Hindlimb muscle (tissue), 1 donor: ENCODE data around the gene THRSP. TPM values are rescaled to one million over a fixed set of nuclear protein-coding genes. Genes with fewer than 3 reads are reported as not detected.
A peak's percentile ranks its signal among the peaks of the same experiment; 100 is the strongest.
"Not testable (repeated sequence)": the region's sequence is repeated elsewhere in the genome, so short reads cannot be mapped to it uniquely, and the experiment has no call there.

ENCODE experiments used
- DNase-seq: peaks from one replicate; pipeline ENCODE4 v3.0.0-alpha.2; 2013
- polyA plus RNA-seq: library from polyadenylated mRNA; unstranded; fragments of 120-200 nt; gene quantifications from one replicate; pipeline ENCODE4 v1.2.1, GENCODE V29; 2013; ENCODE audit not compliant: insufficient read length

Gene THRSP
- polyA plus RNA-seq, result 1.2 TPM

- no peak for DNase-seq
Measured at GRCh38 chr11:78063440-78064181, at the start of gene THRSP. THRSP (plus strand) TSS chr11:78063861; CDS start chr11:78063882, 21 bp downstream.

- not testable (repeated sequence) for DNase-seq
Measured at GRCh38 chr11:78014937-78015520, 48.6 kb upstream of the THRSP start.

DNA sequence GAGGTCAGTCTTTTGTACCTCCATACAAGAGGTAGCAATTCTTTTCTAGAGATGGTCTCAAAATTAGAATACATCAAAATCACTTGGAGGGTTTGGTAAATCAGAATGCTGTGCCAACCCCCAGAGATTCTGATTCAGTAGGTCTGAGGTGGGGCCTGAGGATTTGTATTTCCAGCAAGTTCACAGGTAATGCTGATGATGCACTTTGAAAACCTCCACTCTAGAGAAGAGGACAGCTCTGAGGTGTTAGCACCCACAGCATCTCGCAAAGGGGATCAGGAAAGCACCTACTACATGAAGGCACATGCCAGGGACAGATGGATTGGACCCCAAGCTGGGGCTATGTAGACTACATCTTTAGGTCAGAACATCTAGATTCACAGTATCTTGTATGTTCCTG lies 47.8 kb upstream of the THRSP start:
- no peak for DNase-seq

- DNase-seq, result no peak
Measured at GRCh38 chr11:78019808-78020207, 43.9 kb upstream of the THRSP start.

GRCh38 chr11:78020246-78020645 lies 43.4 kb upstream of the THRSP start:
- DNase-seq, result no peak

GRCh38 chr11:78021611-78022010 lies 42.0 kb upstream of the THRSP start:
- no peak for DNase-seq

DNA sequence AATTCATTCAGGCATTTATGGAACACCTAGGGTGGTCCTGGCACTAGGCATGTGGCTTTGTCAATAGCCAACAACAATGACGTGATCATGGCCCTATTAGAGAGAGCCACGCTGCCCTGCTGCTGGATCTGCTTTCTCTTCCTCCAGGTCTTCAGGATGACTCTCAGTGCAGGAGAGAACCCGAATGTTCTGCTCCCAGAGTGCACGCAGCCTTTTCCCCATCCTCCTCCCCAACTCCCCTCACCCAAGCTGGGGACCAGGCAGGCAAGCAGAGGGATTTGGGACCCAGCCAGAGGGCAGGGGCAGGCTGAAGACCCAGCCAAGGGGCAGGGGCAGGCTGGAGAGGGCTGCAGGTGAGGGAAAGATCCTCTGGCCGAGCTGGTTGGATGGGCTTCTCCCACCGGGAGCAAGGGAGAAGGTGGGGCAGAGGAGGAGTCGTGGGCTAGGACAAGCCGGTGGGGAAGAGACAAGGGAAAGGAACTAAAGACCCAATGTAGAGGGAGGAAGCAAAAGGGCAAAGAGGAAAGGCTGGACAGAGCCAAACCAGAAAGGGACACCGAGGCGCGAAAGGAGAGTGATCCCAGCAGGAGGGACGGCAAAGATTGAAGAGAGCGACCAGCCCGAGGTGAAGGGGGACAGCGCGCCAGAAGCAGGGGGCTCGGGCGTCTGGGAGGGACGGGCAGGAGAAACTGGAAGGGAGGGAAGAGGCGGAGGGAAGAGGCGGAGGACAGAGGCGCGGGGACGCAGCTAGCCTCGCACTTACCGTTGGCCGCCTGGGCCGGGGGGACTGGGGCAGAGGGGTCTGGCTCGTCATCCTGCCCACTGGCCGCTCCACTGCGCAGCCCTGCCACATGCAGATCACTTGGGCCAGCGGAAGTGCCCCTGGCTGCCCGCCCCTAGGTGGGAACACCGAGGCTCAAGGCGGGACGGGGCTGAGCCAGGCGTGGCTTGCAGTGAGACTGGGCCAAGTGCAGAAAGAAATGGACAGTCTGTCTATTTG lies 41.0 kb upstream of the THRSP start, which contains the start of gene KCTD14:
Gene KCTD14, minus strand, starts transcription at position 880 of the 1,000 bp plus-strand sequence. Its CDS starts 27 bp downstream, at position 853.
- DNase-seq, result no peak

GRCh38 chr11:78023426-78023825 lies 40.2 kb upstream of the THRSP start:
- DNase-seq, result no peak

DNA sequence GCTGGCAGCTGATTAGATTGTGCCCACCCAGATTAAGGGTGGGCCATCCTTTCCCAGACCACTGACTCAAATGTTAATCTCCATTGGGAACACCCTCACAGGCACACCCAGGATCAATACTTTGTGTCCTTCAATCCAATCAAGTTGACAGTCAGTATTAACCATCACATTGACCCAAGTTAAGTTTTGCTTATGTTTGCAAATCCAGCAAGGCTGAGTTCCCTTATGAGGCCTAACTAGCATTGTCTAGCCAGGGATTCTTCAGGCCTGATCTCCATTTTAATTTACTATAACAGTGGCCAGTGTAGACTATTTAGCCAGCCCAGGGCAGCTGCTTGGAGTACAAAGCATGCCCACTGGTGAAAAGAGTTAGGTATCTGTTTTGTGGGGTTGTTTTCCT lies 38.3 kb upstream of the THRSP start:
- DNase-seq, result no peak

- DNase-seq, result no peak
Measured at GRCh38 chr11:78027759-78028158, 35.9 kb upstream of the THRSP start.

GRCh38 chr11:78028423-78028822 lies 35.2 kb upstream of the THRSP start:
- not testable (repeated sequence) for DNase-seq

GRCh38 chr11:78030429-78031325 lies 33.0 kb upstream of the THRSP start:
- peak; percentile 72 for DNase-seq

DNA sequence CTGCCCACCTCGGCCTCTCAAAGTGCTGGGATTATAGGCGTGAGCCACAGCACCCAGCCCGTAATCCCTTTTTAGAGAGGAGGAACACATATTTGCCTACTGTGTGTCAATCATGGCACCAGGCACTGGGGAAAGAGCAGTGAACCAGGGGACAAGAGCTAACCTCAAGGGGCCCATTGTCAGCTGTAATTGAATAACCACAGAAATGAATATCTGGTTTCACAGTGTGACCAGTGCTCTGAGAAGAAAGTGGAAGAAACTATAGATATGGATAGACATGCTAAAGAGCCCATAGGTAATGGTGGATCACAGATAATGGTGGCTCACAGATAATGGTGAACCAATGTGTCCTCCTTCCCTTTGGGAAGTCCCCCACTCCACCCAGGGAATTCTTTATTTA lies 32.0 kb upstream of the THRSP start:
- no peak for DNase-seq

DNA sequence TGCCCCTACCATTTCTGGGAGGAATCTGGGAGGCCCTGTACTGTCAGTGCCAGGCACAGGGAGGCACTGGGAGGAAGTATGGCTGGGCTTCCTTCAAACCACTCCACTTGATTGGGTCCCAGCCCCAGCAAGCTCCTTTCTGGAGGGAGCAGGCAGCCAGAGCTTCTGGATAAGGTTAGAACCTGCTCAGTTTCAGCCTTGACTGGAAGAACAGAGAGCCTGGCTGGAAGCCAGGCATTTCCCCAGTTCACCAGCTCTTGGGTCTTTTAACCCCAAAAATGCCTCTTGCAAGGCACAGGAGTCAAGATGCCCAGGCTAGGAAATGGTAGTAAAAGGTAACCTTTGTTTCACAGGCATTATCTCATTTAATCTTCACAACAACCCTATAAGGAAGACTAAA lies 31.6 kb upstream of the THRSP start:
- DNase-seq, result no peak

GRCh38 chr11:78033040-78033439 lies 30.6 kb upstream of the THRSP start:
- DNase-seq, result no peak

DNA sequence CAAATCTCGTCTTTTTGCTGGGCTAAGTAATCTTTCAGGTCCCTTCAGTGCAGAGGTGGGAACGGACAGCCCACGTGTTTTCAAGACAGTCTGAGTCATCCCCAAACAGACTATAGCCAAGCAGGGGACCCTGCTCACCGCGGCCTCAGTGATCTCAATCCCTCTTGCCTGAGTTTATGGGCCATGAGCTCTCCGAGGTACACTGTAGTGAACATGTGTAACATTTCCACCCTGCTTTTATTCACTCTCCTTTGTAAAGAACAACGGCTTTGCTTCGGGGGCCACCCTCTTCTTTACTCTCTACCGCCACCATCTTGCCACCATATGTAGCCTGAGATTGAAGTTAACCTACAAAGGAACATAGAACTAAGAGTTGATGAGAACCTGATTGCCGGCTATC lies 29.0 kb upstream of the THRSP start:
- DNase-seq, result no peak

- DNase-seq, result no peak
Measured at GRCh38 chr11:78036313-78036712, 27.3 kb upstream of the THRSP start.

DNA sequence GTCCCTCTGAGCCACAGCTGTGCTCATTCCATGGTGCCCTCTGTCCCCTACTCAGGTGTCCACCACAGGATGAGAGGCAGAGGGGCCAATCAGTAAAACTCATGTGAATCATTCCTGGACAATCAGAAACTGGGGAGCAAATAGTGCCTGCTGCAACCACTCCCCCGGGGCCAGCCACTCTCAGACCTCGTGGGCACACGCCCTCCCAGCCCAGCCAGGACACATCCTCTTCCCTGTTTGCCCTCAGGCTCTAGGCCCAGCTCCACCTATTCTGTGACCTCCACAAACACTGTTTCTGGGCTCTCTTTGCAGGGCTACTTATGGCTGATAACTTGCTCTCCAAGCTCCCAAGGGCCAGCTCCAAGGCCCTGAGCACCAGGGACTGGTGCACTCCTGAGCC lies 26.6 kb upstream of the THRSP start:
- no peak for DNase-seq

GRCh38 chr11:78037825-78038620 lies 25.6 kb upstream of the THRSP start:
- no peak for DNase-seq

DNA sequence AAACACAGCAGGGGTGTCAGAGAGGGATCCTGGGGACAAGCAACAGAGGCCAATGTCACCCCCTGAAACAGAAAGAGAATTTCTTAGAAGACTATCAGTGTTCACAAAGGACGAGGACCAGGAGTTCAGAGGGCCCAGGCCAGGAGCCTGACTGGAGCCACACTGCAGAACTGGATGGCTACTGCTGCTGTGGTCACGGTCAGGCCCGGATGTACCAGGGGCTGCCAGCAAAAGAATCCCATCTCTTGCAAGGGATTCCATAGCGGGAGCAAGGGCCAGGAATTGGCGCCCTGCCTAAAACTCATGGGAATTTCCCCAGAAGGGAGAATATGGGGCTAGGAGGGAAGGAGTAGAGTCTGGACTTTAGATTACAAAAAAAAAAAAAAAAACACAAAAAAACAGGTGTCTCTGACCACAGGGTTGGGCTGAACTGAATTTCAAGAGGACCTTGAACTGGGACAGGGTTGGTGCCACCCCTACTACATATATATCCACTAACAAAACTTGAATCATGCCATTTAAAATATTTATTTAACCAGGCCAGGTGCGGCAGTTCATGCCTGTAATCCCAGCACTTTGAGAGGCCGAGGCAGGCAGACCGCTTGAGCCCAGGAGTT lies 24.9 kb upstream of the THRSP start:
- DNase-seq, result no peak
